Heart left ventricle (tissue), 16 donors: ENCODE data around the gene WDR7. TPM values are rescaled to one million over a fixed set of nuclear protein-coding genes. Genes with fewer than 3 reads are reported as not detected.

ENCODE experiments used
- ATAC-seq, 4 donors: fragments of 200-7000 bp; cut with Tn5 transposase; one replicate each; pipeline ENCODE4 v1.9.1; 2020 to 2022; ENCODE audit warnings: moderate library complexity in 4 of 4, mild to moderate bottlenecking in 3 of 4, moderate number of reproducible peaks in 1 of 4
- DNase-seq, 5 donors: peaks; one replicate each; pipeline ENCODE4 v3.0.0-alpha.2; 2020
- H3K27ac ChIP-seq, 12 donors: fragments of 200-600 bp; sonication (generic) in 4 of 12; one replicate each; pipeline versions ENCODE4 v1.5.0 to v1.8.0; 2016 to 2022; ENCODE audit warnings: mild to moderate bottlenecking in 2 of 12
- H3K27me3 ChIP-seq, 9 donors: fragments of 200-600 bp; sonication (generic) in 2 of 9; one replicate each; pipeline versions ENCODE4 v1.5.1 to v1.8.0; 2016 to 2022; ENCODE audit warnings: mild to moderate bottlenecking in 3 of 9
- H3K36me3 ChIP-seq, 9 donors: fragments of 200-600 bp; sonication (generic) in 2 of 9; one replicate each; pipeline versions ENCODE4 v1.5.0 to v1.8.0; 2018 to 2022; ENCODE audit warnings: mild to moderate bottlenecking in 2 of 9
- H3K4me1 ChIP-seq, 12 donors: fragments of 200-600 bp; sonication (generic) in 4 of 12; one replicate each; pipeline versions ENCODE4 v1.5.0 to v1.8.0; 2016 to 2022; ENCODE audit warnings: mild to moderate bottlenecking in 3 of 12
- H3K4me3 ChIP-seq, 12 donors: fragments of 200-600 bp; sonication (generic) in 4 of 12; one replicate each; pipeline versions ENCODE4 v1.5.0 to v1.8.0; 2017 to 2022; ENCODE audit warnings: mild to moderate bottlenecking in 9 of 12, moderate library complexity in 4 of 12
- H3K9me3 ChIP-seq, 12 donors: fragments of 200-600 bp; sonication (generic) in 4 of 12; one replicate each; pipeline versions ENCODE4 v1.5.0 to v1.8.0; 2016 to 2022; ENCODE audit warnings: mild to moderate bottlenecking in 1 of 12
- POLR2A ChIP-seq, 2 donors: fragments of 450-650 bp; IDR thresholded peaks; one replicate each; pipeline ENCODE4 v1.6.1; 2017; ENCODE audit warnings: antibody characterized with exemption in 2 of 2, mild to moderate bottlenecking in 2 of 2, moderate library complexity in 2 of 2
- WGBS, 4 donors: extraction: QIAGEN DNeasy Blood & Tissue Kit in 2 of 4; methylation state at CpG; one replicate each; pipeline versions ENCODE4 v1.1.5 to v1.1.7; 2013 to 2018; 5-methylcytosine and 5-hydroxymethylcytosine counted together
- intact Hi-C, 10 donors: fragments of 100-400 bp; cut with DNase I; formaldehyde crosslinking; loops; one replicate each; pipeline versions ENCODE4 v1.11.1 to v1.14.2; 2022
- polyA plus RNA-seq, 2 donors: library from polyadenylated mRNA; stranded (reverse); fragments of 200-250 nt; gene quantifications; one replicate each; pipeline ENCODE4 v1.2.3, GENCODE V29; 2013
- total RNA-seq, 9 donors: library from RNA; depleted of rRNA in 2 of 9; stranded (reverse); fragments of >200 nt in 2 of 9; fragmentation: NEBNext Ultra II Directional in 3 of 9; extraction: Animal tissue kit (Norgen Biotek cat#: 25700) in 3 of 9; gene quantifications; one replicate each; pipeline versions ENCODE4 v1.1.0 to v1.2.4, GENCODE V29; 2016 to 2023
- TF ChIP-seq, protein P1 (sequence below), 12 donors: fragments of 200-600 bp; sonication (generic) in 4 of 12; IDR thresholded peaks; one replicate each; pipeline versions ENCODE4 v1.5.0 to v1.8.0; 2018 to 2022; ENCODE audit warnings: antibody characterized with exemption in 12 of 12, mild to moderate bottlenecking in 5 of 12
- donor health status: ischemic (EF 13 %, LVEDD 7.1; RV severe dilation, severe dysfunction).
- donor health status: healthy with polysubstance abuse.
- donor health status: DM: no; HTN: yes; CAD: no.
- donor health status: DM: no; HTN: no; CAD: no.
- donor health status: ischemic (EF 25% LVEDD 6.9; RV normal size, moderate dysfunction).
- donor health status: ischemic (EF 25% LVEDD 5.7; RV mildly dilated, moderate dysfunction).
- donor health status: healthy.
- donor health status: DM: yes; HTN: yes; CAD: no.
- donor health status: ischemic (EF 35%, LVEDD 5.7; RV mildly dilated, moderate dysfunction).
- donor health status: nonischemic (EF 11% LVEDD 7.7; RV severe dilation, severe dysfunction).
- donor health status: DM: yes; HTN: yes; CAD: no.
- donor health status: PGD.
- donor health status: ischemic (EF 29% LVEDD 5.4; RV normal size, mild dysfunction).
- donor health status: nonischemic (EF 23%, LVEDD 6.1; RV moderate dilation, normal function).

The WDR7 gene
- total and polyA plus RNA-seq, 11 donors, result 4.3 to 33.6 (median 26.6) TPM

DNA sequence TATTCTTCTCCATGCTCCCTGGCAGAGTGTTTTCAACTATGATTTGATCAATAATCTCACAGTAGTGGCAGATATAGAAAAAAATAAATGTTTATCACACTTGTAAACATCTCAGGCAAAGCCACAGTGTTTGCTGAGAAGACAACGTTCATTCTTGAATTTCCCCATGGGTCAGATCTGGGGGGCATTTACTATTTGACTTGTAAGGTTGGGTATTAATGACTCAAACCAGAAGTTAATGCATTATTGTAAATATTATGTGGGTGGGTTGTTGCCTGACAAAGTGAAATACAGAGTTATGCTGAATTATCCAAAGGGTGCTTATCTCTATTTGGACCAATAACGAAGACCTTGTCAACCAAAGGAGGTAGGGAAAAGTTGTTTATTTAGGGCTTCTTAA lies 346.0 kb downstream of the WDR7 start:
- ATAC-seq (no peak), DNase-seq (no peak)
- no peak overlapping the region for H3K4me3 ChIP-seq
- intact Hi-C loops, result loop anchor here in 2 of 10 donors (10.0 kb wide), 1 partner anchor 122 kb away; no protein-coding TSS in a partner anchor
- H3K4me1 ChIP-seq, result peaks cover 0 to 8% (median 0%) of the 10 kb centered on the region in 12 donors
- TF ChIP-seq, protein P1, sequence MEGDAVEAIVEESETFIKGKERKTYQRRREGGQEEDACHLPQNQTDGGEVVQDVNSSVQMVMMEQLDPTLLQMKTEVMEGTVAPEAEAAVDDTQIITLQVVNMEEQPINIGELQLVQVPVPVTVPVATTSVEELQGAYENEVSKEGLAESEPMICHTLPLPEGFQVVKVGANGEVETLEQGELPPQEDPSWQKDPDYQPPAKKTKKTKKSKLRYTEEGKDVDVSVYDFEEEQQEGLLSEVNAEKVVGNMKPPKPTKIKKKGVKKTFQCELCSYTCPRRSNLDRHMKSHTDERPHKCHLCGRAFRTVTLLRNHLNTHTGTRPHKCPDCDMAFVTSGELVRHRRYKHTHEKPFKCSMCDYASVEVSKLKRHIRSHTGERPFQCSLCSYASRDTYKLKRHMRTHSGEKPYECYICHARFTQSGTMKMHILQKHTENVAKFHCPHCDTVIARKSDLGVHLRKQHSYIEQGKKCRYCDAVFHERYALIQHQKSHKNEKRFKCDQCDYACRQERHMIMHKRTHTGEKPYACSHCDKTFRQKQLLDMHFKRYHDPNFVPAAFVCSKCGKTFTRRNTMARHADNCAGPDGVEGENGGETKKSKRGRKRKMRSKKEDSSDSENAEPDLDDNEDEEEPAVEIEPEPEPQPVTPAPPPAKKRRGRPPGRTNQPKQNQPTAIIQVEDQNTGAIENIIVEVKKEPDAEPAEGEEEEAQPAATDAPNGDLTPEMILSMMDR (IDR thresholded peaks at IDR 0.05), result no peak
- no peak for TF ChIP-seq POLR2A (IDR thresholded peaks at IDR 0.05)
- H3K36me3 ChIP-seq, result no peaks in the 10 kb centered on the region
- H3K27ac ChIP-seq, result no peak overlapping the region
- 87 to 92% (median 91%) methylated on average over 2 of the region's 2 CpGs for WGBS, 4 donors
- no peaks in the 10 kb centered on the region for H3K9me3 ChIP-seq
- no peaks in the 10 kb centered on the region for H3K27me3 ChIP-seq

GRCh38 chr18:56999823-57000222 lies 348.7 kb downstream of the WDR7 start:
- Histone ChIP-seq H3K27ac (no peak overlapping the region), H3K9me3 (no peaks in the 10 kb centered on the region), H3K4me1 (peaks cover 0 to 28% (median 10%) of the 10 kb centered on the region in 12 donors), H3K4me3 (no peak overlapping the region), H3K36me3 (no peaks in the 10 kb centered on the region), H3K27me3 (no peaks in the 10 kb centered on the region)
- no peak for TF ChIP-seq POLR2A (IDR thresholded peaks at IDR 0.05)
- DNase-seq, result no peak
- ATAC-seq, result peak in 1 of 4 donors; percentile 41
- intact Hi-C loops, result loop anchor here in 2 of 10 donors (10.0 kb wide), 1 partner anchor 125 kb away; no protein-coding TSS in a partner anchor
- WGBS, 4 donors, result 75 to 85% (median 80%) methylated on average over 3 of the region's 3 CpGs

GRCh38 chr18:57002627-57003026 lies 351.5 kb downstream of the WDR7 start:
- Histone ChIP-seq H3K27ac (peak overlapping the region in 6 of 12 donors; percentile 2 to 50 (median 32)), H3K4me1 (peaks cover 0 to 34% (median 12%) of the 10 kb centered on the region in 12 donors), H3K4me3 (no peak overlapping the region), H3K9me3 (no peaks in the 10 kb centered on the region), H3K36me3 (no peaks in the 10 kb centered on the region), H3K27me3 (no peaks in the 10 kb centered on the region)
- ATAC-seq, result peak; percentile 73 to 80 (median 76)
- TF ChIP-seq, protein P1 (IDR thresholded peaks at IDR 0.05), result no peak
- no peak for TF ChIP-seq POLR2A (IDR thresholded peaks at IDR 0.05)
- peak in 2 of 5 donors; percentile 29 to 31 for DNase-seq
- intact Hi-C loops, result no loop called here
- WGBS, 4 donors, result 39 to 53% (median 46%) methylated on average over 2 of the region's 2 CpGs

DNA sequence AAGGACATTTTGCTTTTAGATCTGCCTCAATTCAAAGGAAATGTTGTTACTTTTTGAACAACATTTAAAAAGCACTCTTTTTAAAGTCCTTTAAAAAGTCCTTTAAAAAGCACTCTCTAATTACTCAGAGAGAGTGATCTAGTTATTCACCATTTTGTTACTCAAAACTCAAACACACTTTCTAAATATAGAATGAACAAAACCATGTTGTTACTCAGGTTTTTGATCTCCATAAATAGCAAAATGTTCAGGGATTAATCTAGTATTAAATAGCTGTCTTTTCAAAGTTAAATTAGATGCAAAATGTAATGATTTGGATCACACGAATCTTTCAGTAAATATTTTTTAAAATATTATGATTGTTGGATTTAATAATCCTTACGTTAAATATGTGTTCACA lies 352.2 kb downstream of the WDR7 start:
- Histone ChIP-seq H3K9me3 (no peaks in the 10 kb centered on the region), H3K4me1 (peaks cover 0 to 34% (median 12%) of the 10 kb centered on the region in 12 donors), H3K36me3 (no peaks in the 10 kb centered on the region), H3K27ac (peak overlapping the region in 5 of 12 donors; percentile 2 to 48 (median 35)), H3K27me3 (no peaks in the 10 kb centered on the region), H3K4me3 (no peak overlapping the region)
- TF ChIP-seq POLR2A (IDR thresholded peaks at IDR 0.05), result no peak
- TF ChIP-seq, protein P1 (IDR thresholded peaks at IDR 0.05), result no peak
- intact Hi-C loops, result no loop called here
- ATAC-seq (no peak), DNase-seq (no peak)
- 44 to 95% (median 71%) methylated on average over 2 of the region's 2 CpGs for WGBS, 4 donors
